GM19238 (cell line): ENCODE results near the gene LGALS7B.
"Not testable (repeated sequence)": the region's sequence is repeated elsewhere in the genome, so short reads cannot be mapped to it uniquely, and the experiment has no call there.

ENCODE experiments used
- DNase-seq: peaks from one replicate; pipeline ENCODE4 v3.0.0; 2011; ENCODE audit warnings: low spot score; ENCODE audit not compliant: insufficient read length

Gene LGALS7B

GRCh38 chr19:38796154-38796553 lies 7.2 kb downstream of the LGALS7B start:
- no peak for DNase-seq

- DNase-seq = not testable (repeated sequence)
Measured at GRCh38 chr19:38797781-38798180, 8.8 kb downstream of the LGALS7B start.

- no peak for DNase-seq
Measured at GRCh38 chr19:38799104-38799503, 10.1 kb downstream of the LGALS7B start.

- no peak for DNase-seq
Measured at GRCh38 chr19:38800577-38801347, 11.8 kb downstream of the LGALS7B start.

GRCh38 chr19:38801359-38802095 lies 12.5 kb downstream of the LGALS7B start:
- no peak for DNase-seq

- no peak for DNase-seq
Measured at GRCh38 chr19:38803543-38803942, 14.5 kb downstream of the LGALS7B start.

GRCh38 chr19:38805180-38805579 lies 16.2 kb downstream of the LGALS7B start:
- no peak for DNase-seq

- DNase-seq = no peak
Measured at GRCh38 chr19:38806371-38806770, 17.4 kb downstream of the LGALS7B start.

GRCh38 chr19:38807374-38808098 lies 18.5 kb downstream of the LGALS7B start:
- DNase-seq = not testable (repeated sequence)

GRCh38 chr19:38808741-38809140 lies 19.7 kb downstream of the LGALS7B start:
- no peak for DNase-seq

- DNase-seq = no peak
Measured at GRCh38 chr19:38809592-38810252, 20.7 kb downstream of the LGALS7B start.

- DNase-seq = no peak
Measured at GRCh38 chr19:38812009-38812840, 23.2 kb downstream of the LGALS7B start.

- no peak for DNase-seq
Measured at GRCh38 chr19:38812841-38813320, 23.9 kb downstream of the LGALS7B start, which contains the start of gene LGALS4. TSS of gene LGALS4 (minus strand) at chr19:38812945. CDS start at chr19:38812886, 59 bp downstream.

- DNase-seq = no peak
Measured at GRCh38 chr19:38813323-38813722, 24.3 kb downstream of the LGALS7B start.

- DNase-seq = not testable (repeated sequence)
Measured at GRCh38 chr19:38813932-38814331, 24.9 kb downstream of the LGALS7B start.

GRCh38 chr19:38815059-38816001 lies 26.3 kb downstream of the LGALS7B start:
- DNase-seq = no peak

GRCh38 chr19:38816131-38816750 lies 27.2 kb downstream of the LGALS7B start:
- no peak for DNase-seq

- DNase-seq = no peak
Measured at GRCh38 chr19:38817081-38817480, 28.1 kb downstream of the LGALS7B start.
